ENCODE measurements around the gene NUP35. TPM values are rescaled to one million over a fixed set of nuclear protein-coding genes. Genes with fewer than 3 reads are reported as not detected.
A peak's percentile ranks its signal among the peaks of the same experiment; 100 is the strongest.

The NUP35 gene
- total RNA-seq, 2 donors from 2014 or later = 27.8 to 30.7 TPM

DNA sequence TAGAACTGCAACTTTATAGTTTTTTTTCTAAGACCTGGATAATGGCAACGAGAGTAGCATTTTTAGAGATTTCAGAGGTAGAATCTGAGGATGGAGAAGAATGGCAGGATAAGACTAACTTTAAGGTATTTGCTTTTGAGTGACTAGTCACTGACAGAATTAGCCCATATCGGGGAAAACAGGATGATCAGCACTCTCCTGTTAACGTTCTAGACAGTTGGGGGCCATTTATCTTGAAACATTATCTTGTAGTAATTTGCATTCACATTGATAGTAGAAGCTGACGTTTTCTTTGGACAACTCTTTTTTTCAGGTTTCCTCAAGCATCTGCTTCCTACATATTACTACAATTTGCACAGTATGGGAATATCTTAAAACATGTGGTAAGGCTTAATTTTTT is 32.9 kb downstream of the NUP35 start:
- H3K4me3 Mint-ChIP-seq = peak overlapping the region; percentile 11

DNA sequence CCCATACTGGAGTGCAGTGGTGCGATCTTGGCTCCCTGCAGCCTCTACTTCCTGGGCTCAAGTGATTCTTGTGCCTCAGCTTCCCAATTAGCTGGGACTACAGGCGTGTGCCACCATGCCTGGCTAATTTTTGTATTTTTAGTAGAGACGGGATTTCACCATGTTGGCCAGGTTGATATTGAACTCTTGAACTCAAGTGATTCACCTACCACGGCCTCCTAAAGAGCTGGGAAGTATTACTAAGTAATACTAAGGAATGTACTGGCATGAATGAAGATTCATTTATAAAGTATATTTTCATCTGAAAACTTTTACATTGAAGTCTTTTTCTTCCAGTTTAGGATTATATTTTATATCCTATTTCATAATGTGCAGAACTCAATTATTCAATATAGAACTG is 38.1 kb downstream of the NUP35 start:
- H3K9me3 ChIP-seq (ENCODE audit: control insufficient read depth, low read length) = peaks cover 9% of the 10 kb centered on the region
- H3K9me3 Mint-ChIP-seq = peaks cover 19% of the 10 kb centered on the region
- 92 to 99% methylated on average over 3 to 4 of the region's 4 CpGs for WGBS, 2 experiments (ENCODE audit: insufficient coverage in 1 of 2, insufficient read length in 1 of 2)
- H3K27me3 Mint-ChIP-seq (ENCODE audit: insufficient read depth) = no peaks in the 10 kb centered on the region
- H3K4me1 ChIP-seq (ENCODE audit: control insufficient read depth, insufficient read depth, low read length) = no peaks in the 10 kb centered on the region
- TF ChIP-seq, protein P1, sequence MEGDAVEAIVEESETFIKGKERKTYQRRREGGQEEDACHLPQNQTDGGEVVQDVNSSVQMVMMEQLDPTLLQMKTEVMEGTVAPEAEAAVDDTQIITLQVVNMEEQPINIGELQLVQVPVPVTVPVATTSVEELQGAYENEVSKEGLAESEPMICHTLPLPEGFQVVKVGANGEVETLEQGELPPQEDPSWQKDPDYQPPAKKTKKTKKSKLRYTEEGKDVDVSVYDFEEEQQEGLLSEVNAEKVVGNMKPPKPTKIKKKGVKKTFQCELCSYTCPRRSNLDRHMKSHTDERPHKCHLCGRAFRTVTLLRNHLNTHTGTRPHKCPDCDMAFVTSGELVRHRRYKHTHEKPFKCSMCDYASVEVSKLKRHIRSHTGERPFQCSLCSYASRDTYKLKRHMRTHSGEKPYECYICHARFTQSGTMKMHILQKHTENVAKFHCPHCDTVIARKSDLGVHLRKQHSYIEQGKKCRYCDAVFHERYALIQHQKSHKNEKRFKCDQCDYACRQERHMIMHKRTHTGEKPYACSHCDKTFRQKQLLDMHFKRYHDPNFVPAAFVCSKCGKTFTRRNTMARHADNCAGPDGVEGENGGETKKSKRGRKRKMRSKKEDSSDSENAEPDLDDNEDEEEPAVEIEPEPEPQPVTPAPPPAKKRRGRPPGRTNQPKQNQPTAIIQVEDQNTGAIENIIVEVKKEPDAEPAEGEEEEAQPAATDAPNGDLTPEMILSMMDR (conservative IDR thresholded peaks at IDR 0.05) = no peak
- no peak overlapping the region for H3K9ac ChIP-seq (ENCODE audit: extremely low read depth, low read length, poor library complexity, severe bottlenecking)
- H3K4me1 Mint-ChIP-seq = peaks cover 24% of the 10 kb centered on the region
- H3K27ac ChIP-seq (ENCODE audit: low read depth, low read length) = no peak overlapping the region
- H3K4me3 Mint-ChIP-seq = no peak overlapping the region
- H3K36me3 ChIP-seq (ENCODE audit: control insufficient read depth, insufficient read depth, low read length) = peaks cover 65% of the 10 kb centered on the region
- no peak overlapping the region for H3K27ac Mint-ChIP-seq
- no peak for DNase-seq
- no peak overlapping the region for H3K4me3 ChIP-seq (ENCODE audit: low read length)
- H3K36me3 Mint-ChIP-seq (ENCODE audit: low read depth) = peaks cover 72% of the 10 kb centered on the region
- H3K27me3 ChIP-seq (ENCODE audit: control insufficient read depth, insufficient read depth, low read length, poor library complexity, severe bottlenecking) = no peaks in the 10 kb centered on the region

More for the DNA sequence above, 32.9 kb downstream of the NUP35 start:
- Mint-ChIP-seq H3K9me3 (peaks cover 31% of the 10 kb centered on the region), H3K27ac (peak overlapping the region; percentile 78), H3K27me3 (ENCODE audit: insufficient read depth) (no peaks in the 10 kb centered on the region), H3K36me3 (ENCODE audit: low read depth) (peaks cover 65% of the 10 kb centered on the region), H3K4me1 (peaks cover 24% of the 10 kb centered on the region)
- peaks cover 56% of the 10 kb centered on the region for H3K36me3 ChIP-seq (ENCODE audit: control insufficient read depth, insufficient read depth, low read length)
- no peak overlapping the region for H3K4me3 ChIP-seq (ENCODE audit: low read length)
- H3K9ac ChIP-seq (ENCODE audit: extremely low read depth, low read length, poor library complexity, severe bottlenecking) = no peak overlapping the region
- WGBS, 2 experiments (ENCODE audit: insufficient coverage in 1 of 2, insufficient read length in 1 of 2) = 30 to 64% methylated on average over 3 to 4 of the region's 4 CpGs
- no peaks in the 10 kb centered on the region for H3K4me1 ChIP-seq (ENCODE audit: control insufficient read depth, insufficient read depth, low read length)
- TF ChIP-seq, protein P1 (conservative IDR thresholded peaks at IDR 0.05) = no peak
- no peaks in the 10 kb centered on the region for H3K27me3 ChIP-seq (ENCODE audit: control insufficient read depth, insufficient read depth, low read length, poor library complexity, severe bottlenecking)
- H3K9me3 ChIP-seq (ENCODE audit: control insufficient read depth, low read length) = peaks cover 16% of the 10 kb centered on the region
- no peak overlapping the region for H3K27ac ChIP-seq (ENCODE audit: low read depth, low read length)
- no peak for DNase-seq

GRCh38 chr2:183163821-183164649 is 39.8 kb downstream of the NUP35 start:
- no peaks in the 10 kb centered on the region for H3K27me3 ChIP-seq (ENCODE audit: control insufficient read depth, insufficient read depth, low read length, poor library complexity, severe bottlenecking)
- H3K27ac Mint-ChIP-seq = no peak overlapping the region
- H3K4me3 Mint-ChIP-seq = no peak overlapping the region
- H3K4me1 Mint-ChIP-seq = peaks cover 16% of the 10 kb centered on the region
- H3K27me3 Mint-ChIP-seq (ENCODE audit: insufficient read depth) = no peaks in the 10 kb centered on the region
- WGBS, 2 experiments (ENCODE audit: insufficient coverage in 1 of 2, insufficient read length in 1 of 2) = 87 to 90% methylated on average over 4 to 6 of the region's 6 CpGs
- TF ChIP-seq, protein P1 (conservative IDR thresholded peaks at IDR 0.05) = no peak
- peaks cover 82% of the 10 kb centered on the region for H3K36me3 Mint-ChIP-seq (ENCODE audit: low read depth)
- H3K9me3 ChIP-seq (ENCODE audit: control insufficient read depth, low read length) = peaks cover 9% of the 10 kb centered on the region
- H3K4me3 ChIP-seq (ENCODE audit: low read length) = no peak overlapping the region
- no peak for DNase-seq
- no peaks in the 10 kb centered on the region for H3K4me1 ChIP-seq (ENCODE audit: control insufficient read depth, insufficient read depth, low read length)
- no peak overlapping the region for H3K27ac ChIP-seq (ENCODE audit: low read depth, low read length)
- H3K9ac ChIP-seq (ENCODE audit: extremely low read depth, low read length, poor library complexity, severe bottlenecking) = no peak overlapping the region
- peaks cover 27% of the 10 kb centered on the region for H3K9me3 Mint-ChIP-seq
- H3K36me3 ChIP-seq (ENCODE audit: control insufficient read depth, insufficient read depth, low read length) = peaks cover 65% of the 10 kb centered on the region
